Osteocyte (in vitro differentiated cells): ENCODE measurements around the gene DAW1. TPM values are rescaled to one million over a fixed set of nuclear protein-coding genes. Genes with fewer than 3 reads are reported as not detected.
A peak's percentile ranks its signal among the peaks of the same experiment; 100 is the strongest.

Experiments
- DNase-seq: peaks from one replicate; pipeline ENCODE4 v3.0.0; 2021; ENCODE audit warnings: mixed read lengths; ENCODE audit not compliant: unreplicated experiment; ENCODE audit errors: extremely low spot score
- H3K27ac Mint-ChIP-seq: one replicate; pipeline ENCODE4 v1.8.0; 2021; ENCODE audit warnings: mild to moderate bottlenecking, mixed read lengths; ENCODE audit not compliant: unreplicated experiment
- H3K27me3 Mint-ChIP-seq: one replicate; pipeline ENCODE4 v1.8.0; 2021; ENCODE audit warnings: mixed read lengths; ENCODE audit not compliant: unreplicated experiment
- H3K36me3 Mint-ChIP-seq: one replicate; pipeline ENCODE4 v1.8.0; 2021; ENCODE audit warnings: mixed read lengths; ENCODE audit not compliant: unreplicated experiment
- H3K4me1 Mint-ChIP-seq: one replicate; pipeline ENCODE4 v1.8.0; 2021; ENCODE audit warnings: mixed read lengths; ENCODE audit not compliant: unreplicated experiment
- H3K4me3 Mint-ChIP-seq: one replicate; pipeline ENCODE4 v1.8.0; 2021; ENCODE audit warnings: mild to moderate bottlenecking, moderate library complexity, mixed read lengths; ENCODE audit not compliant: unreplicated experiment
- H3K9me3 Mint-ChIP-seq: one replicate; pipeline ENCODE4 v1.8.0; 2021; ENCODE audit warnings: mixed read lengths; ENCODE audit not compliant: unreplicated experiment
- total RNA-seq: library from RNA; stranded (reverse); gene quantifications from 2 replicates; pipeline ENCODE4 v1.2.1, GENCODE V29; 2021
- TF ChIP-seq, protein P1 (sequence below): fragments of 200-600 bp; sonication (generic); IDR thresholded peaks from 2 replicates; pipeline ENCODE4 v1.5.0; 2021; ENCODE audit warnings: antibody characterized with exemption, mild to moderate bottlenecking, moderate library complexity

Gene DAW1
- total RNA-seq, 1 donor from 2014 or later, result not detected

DNA sequence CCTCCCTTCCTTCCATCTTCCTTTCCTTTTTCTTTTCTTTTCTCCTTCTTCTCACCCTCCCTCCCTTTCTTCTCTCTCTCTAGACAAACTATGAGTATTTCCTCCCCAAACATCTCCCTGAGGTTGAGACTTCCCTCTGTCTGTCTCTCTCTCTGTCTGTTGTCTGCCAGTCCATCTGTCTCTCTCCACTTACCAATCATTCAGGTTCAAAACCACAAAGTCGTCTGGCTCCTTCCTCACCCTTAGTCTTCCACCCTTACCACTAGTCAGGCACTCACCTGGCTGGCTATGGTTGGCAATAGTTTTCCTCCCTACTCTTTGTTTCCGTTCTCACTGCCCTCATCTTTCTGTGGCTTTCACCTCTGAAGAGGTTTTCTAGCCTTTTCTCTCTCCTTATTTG lies 44.9 kb upstream of the DAW1 start:
- Mint-ChIP-seq H3K4me3 (no peak overlapping the region), H3K4me1 (peaks cover 5% of the 10 kb centered on the region), H3K27ac (no peak overlapping the region), H3K36me3 (no peaks in the 10 kb centered on the region), H3K27me3 (no peaks in the 10 kb centered on the region), H3K9me3 (no peaks in the 10 kb centered on the region)
- no peak for DNase-seq
- TF ChIP-seq, protein P1, sequence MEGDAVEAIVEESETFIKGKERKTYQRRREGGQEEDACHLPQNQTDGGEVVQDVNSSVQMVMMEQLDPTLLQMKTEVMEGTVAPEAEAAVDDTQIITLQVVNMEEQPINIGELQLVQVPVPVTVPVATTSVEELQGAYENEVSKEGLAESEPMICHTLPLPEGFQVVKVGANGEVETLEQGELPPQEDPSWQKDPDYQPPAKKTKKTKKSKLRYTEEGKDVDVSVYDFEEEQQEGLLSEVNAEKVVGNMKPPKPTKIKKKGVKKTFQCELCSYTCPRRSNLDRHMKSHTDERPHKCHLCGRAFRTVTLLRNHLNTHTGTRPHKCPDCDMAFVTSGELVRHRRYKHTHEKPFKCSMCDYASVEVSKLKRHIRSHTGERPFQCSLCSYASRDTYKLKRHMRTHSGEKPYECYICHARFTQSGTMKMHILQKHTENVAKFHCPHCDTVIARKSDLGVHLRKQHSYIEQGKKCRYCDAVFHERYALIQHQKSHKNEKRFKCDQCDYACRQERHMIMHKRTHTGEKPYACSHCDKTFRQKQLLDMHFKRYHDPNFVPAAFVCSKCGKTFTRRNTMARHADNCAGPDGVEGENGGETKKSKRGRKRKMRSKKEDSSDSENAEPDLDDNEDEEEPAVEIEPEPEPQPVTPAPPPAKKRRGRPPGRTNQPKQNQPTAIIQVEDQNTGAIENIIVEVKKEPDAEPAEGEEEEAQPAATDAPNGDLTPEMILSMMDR, result no peak

DNA sequence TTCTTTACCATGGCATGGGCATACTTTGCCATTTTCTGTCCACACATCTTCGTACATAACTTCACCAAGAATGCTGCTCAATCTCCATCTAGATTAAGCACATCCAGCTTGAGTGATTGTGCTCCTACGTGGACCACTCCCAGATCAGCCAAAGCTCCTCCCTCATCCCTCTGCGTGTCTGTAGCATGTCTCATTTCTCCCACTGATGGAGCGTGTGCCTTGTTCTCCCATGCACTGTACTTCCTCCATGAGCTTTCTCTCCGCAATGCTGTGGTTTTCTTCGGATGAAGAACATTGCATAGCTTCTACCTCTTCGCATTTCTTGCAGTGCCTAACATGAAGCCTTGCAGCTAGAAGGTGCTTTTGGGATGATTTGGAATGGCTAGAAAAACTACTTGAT lies 44.3 kb upstream of the DAW1 start:
- Mint-ChIP-seq H3K36me3 (no peaks in the 10 kb centered on the region), H3K4me1 (peaks cover 5% of the 10 kb centered on the region), H3K27ac (no peak overlapping the region), H3K4me3 (no peak overlapping the region), H3K27me3 (no peaks in the 10 kb centered on the region), H3K9me3 (no peaks in the 10 kb centered on the region)
- TF ChIP-seq, protein P1, result no peak
- DNase-seq, result no peak

DNA sequence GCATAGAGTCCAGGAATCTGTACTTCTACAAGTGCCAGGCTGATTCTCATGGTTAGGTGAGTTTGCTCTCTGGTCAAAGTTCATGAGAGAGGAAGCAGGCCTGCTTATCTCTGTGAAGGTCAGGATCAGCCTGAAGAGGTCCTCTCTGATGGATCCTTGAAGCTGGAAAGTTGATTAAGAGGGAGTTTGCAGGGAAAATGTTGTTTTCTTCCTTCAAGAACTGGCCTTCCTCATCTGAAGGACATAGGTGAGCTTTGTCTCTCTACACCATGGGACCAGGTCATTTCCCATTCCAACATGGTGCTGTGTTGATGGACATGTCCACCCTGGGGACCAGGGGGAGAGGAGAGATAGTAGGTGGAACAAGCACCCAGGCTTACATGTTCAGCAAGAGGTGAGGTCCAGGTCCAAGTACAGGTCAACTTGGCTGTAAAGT lies 42.9 kb upstream of the DAW1 start:
- H3K27ac Mint-ChIP-seq, result no peak overlapping the region

DNA sequence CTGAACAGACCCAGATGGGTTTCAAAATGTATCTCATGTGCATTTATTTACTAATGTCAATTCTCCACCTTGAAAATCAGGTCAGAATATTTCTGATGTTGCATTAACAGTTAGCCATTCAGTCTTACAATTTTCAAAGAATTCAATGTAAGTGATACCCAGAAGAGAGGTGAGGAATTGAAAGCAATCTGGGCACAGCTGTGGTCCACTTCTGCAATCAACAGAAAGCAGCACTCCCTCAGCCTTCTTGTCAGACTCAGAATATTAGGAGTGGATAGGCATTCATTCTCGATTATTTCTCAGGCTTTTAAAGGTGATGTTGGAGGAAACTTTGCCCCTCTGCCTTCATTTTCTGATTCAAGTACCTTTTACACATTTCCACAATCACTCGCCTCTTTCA lies 42.1 kb upstream of the DAW1 start:
- no peaks in the 10 kb centered on the region for H3K36me3 Mint-ChIP-seq
- H3K9me3 Mint-ChIP-seq, result no peaks in the 10 kb centered on the region
- DNase-seq, result no peak
- TF ChIP-seq, protein P1, result no peak
- H3K4me3 Mint-ChIP-seq, result no peak overlapping the region
- no peak overlapping the region for H3K27ac Mint-ChIP-seq
- no peaks in the 10 kb centered on the region for H3K4me1 Mint-ChIP-seq
- H3K27me3 Mint-ChIP-seq, result no peaks in the 10 kb centered on the region

More for the DNA sequence above, 42.9 kb upstream of the DAW1 start:
- no peaks in the 10 kb centered on the region for H3K9me3 Mint-ChIP-seq
- H3K36me3 Mint-ChIP-seq, result no peaks in the 10 kb centered on the region
- H3K27me3 Mint-ChIP-seq, result no peaks in the 10 kb centered on the region
- H3K4me3 Mint-ChIP-seq, result no peak overlapping the region
- no peaks in the 10 kb centered on the region for H3K4me1 Mint-ChIP-seq
- TF ChIP-seq, protein P1, result no peak
- DNase-seq, result no peak

DNA sequence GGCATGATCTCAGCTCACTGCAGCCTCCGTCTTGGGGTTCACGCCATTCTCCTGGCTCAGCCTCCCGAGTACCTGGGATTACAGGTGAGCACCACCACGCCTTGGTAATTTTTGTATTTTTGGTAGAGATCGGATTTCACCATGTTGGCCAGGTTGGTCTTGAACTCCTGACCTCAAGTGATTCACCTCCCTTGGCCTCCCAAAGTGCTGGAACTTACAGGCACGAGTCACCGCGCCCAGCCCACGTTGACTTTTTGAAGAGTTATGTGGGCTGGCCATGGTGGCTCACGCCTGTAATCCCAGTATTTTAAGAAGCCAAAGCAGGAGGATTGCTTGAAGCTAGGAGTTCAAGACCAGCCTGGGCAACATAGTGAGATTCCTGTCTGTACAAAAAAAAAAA lies 37.0 kb upstream of the DAW1 start:
- DNase-seq, result peak; percentile 27
- Mint-ChIP-seq H3K4me3 (no peak overlapping the region), H3K27ac (no peak overlapping the region), H3K27me3 (no peaks in the 10 kb centered on the region), H3K4me1 (peaks cover 2% of the 10 kb centered on the region), H3K9me3 (peaks cover 13% of the 10 kb centered on the region), H3K36me3 (peaks cover 4% of the 10 kb centered on the region)
- TF ChIP-seq, protein P1, result no peak
